ENCODE results near the gene KRTAP4-7.
"Not testable (repeated sequence)": the region's sequence is repeated elsewhere in the genome, so short reads cannot be mapped to it uniquely, and the experiment has no call there.

GRCh38 chr17:41040783-41041571 is 43.0 kb upstream of the KRTAP4-7 start, which contains the start of gene KRTAP1-1:
- TF ChIP-seq CTCF, POLR2A (IDR thresholded peaks at IDR 0.05): not testable (repeated sequence)
